ENCODE results near the gene AP1G2. TPM values are rescaled to one million over a fixed set of nuclear protein-coding genes. Genes with fewer than 3 reads are reported as not detected.

The AP1G2 gene
- total and polyA plus RNA-seq, 3 donors from 2014 or later: 33.6 to 83.4 (median 76.9) TPM

- intact Hi-C loops (cut with DNase I; ENCODE audit: low total_unique reads): no loop called here
- no peak for TF ChIP-seq CTCF (IDR thresholded peaks at IDR 0.05)
- no peak for TF ChIP-seq POLR2A (IDR thresholded peaks at IDR 0.05)
- Histone ChIP-seq H3K4me1 (no peaks in the 10 kb centered on the region), H3K36me3 (ENCODE audit: low read depth, missing control alignments) (no peaks in the 10 kb centered on the region), H3K9me3 (no peaks in the 10 kb centered on the region), H3K4me3 (no peak overlapping the region), H3K27me3 (no peaks in the 10 kb centered on the region), H3K27ac (no peak overlapping the region)
- DNase-seq: no peak
- WGBS, 2 donors: 91 to 98% methylated on average over 3 of the region's 3 CpGs
Measured at GRCh38 chr14:23609001-23609400, 41.4 kb upstream of the AP1G2 start.

GRCh38 chr14:23608454-23608853, 40.9 kb upstream of the AP1G2 start:
- Histone ChIP-seq H3K27me3 (no peaks in the 10 kb centered on the region), H3K27ac (no peak overlapping the region), H3K4me1 (no peaks in the 10 kb centered on the region), H3K4me3 (no peak overlapping the region), H3K9me3 (no peaks in the 10 kb centered on the region), H3K36me3 (ENCODE audit: low read depth, missing control alignments) (no peaks in the 10 kb centered on the region)
- intact Hi-C loops (cut with DNase I; ENCODE audit: low total_unique reads): no loop called here
- no peak for DNase-seq
- WGBS, 2 donors: 33 to 38% methylated on average over 1 of the region's 1 CpG
- no peak for TF ChIP-seq POLR2A (IDR thresholded peaks at IDR 0.05)

- no peaks in the 10 kb centered on the region for H3K4me1 ChIP-seq
- TF ChIP-seq CTCF (IDR thresholded peaks at IDR 0.05) (no peak), POLR2A (IDR thresholded peaks at IDR 0.05) (no peak)
- no peak for DNase-seq
- H3K4me3 ChIP-seq: no peak overlapping the region
- no peaks in the 10 kb centered on the region for H3K27me3 ChIP-seq
- intact Hi-C loops (cut with DNase I; ENCODE audit: low total_unique reads): no loop called here
- no peaks in the 10 kb centered on the region for H3K36me3 ChIP-seq (ENCODE audit: low read depth, missing control alignments)
- no peaks in the 10 kb centered on the region for H3K9me3 ChIP-seq
- 85 to 87% methylated on average over 6 of the region's 6 CpGs for WGBS, 2 donors
- H3K27ac ChIP-seq: no peak overlapping the region
Measured at GRCh38 chr14:23605931-23606585, 38.5 kb upstream of the AP1G2 start.

- H3K9me3 ChIP-seq: no peaks in the 10 kb centered on the region
- H3K27ac ChIP-seq: no peak overlapping the region
- no peaks in the 10 kb centered on the region for H3K27me3 ChIP-seq
- no peaks in the 10 kb centered on the region for H3K4me1 ChIP-seq
- no peak for DNase-seq
- TF ChIP-seq POLR2A (IDR thresholded peaks at IDR 0.05): no peak
- TF ChIP-seq CTCF (IDR thresholded peaks at IDR 0.05): no peak
- no peaks in the 10 kb centered on the region for H3K36me3 ChIP-seq (ENCODE audit: low read depth, missing control alignments)
- 90 to 93% methylated on average over 3 of the region's 3 CpGs for WGBS, 2 donors
- intact Hi-C loops (cut with DNase I; ENCODE audit: low total_unique reads): no loop called here
- no peak overlapping the region for H3K4me3 ChIP-seq
Measured at GRCh38 chr14:23604675-23605170, 37.1 kb upstream of the AP1G2 start.

GRCh38 chr14:23604148-23604547, 36.6 kb upstream of the AP1G2 start:
- Histone ChIP-seq H3K36me3 (ENCODE audit: low read depth, missing control alignments) (no peaks in the 10 kb centered on the region), H3K27ac (no peak overlapping the region), H3K9me3 (no peaks in the 10 kb centered on the region), H3K27me3 (no peaks in the 10 kb centered on the region), H3K4me1 (no peaks in the 10 kb centered on the region), H3K4me3 (no peak overlapping the region)
- TF ChIP-seq CTCF (IDR thresholded peaks at IDR 0.05) (no peak), POLR2A (IDR thresholded peaks at IDR 0.05) (no peak)
- DNase-seq: no peak
- WGBS, 2 donors: 83 to 94% methylated on average over 2 of the region's 2 CpGs
- intact Hi-C loops (cut with DNase I; ENCODE audit: low total_unique reads): no loop called here
